ENCODE results near the gene CPED1. TPM values are rescaled to one million over a fixed set of nuclear protein-coding genes. Genes with fewer than 3 reads are reported as not detected.

The CPED1 gene
- total RNA-seq, 1 experiment from 2014 or later = 0.13 TPM

- Histone ChIP-seq H3K9me3 (ENCODE audit: control insufficient read depth, low read depth, low read length) (no peaks in the 10 kb centered on the region), H3K14ac (ENCODE audit: insufficient read depth, low read length) (no peak overlapping the region), H2BK12ac (ENCODE audit: insufficient read length, low read depth, low read length) (no peak overlapping the region), H3K27me3 (ENCODE audit: insufficient read depth, low read length) (no peaks in the 10 kb centered on the region), H2BK5ac (ENCODE audit: insufficient read length, low read length) (no peak overlapping the region), H4K8ac (replicated peaks; ENCODE audit: insufficient read length, low read depth, low read length) (no peak overlapping the region), H2AK5ac (ENCODE audit: insufficient read length, low read length) (no peak overlapping the region), H3K4ac (ENCODE audit: low read depth, low read length) (no peak overlapping the region), H3K4me2 (ENCODE audit: insufficient read depth, insufficient read length, low read length) (no peak overlapping the region), H4K91ac (ENCODE audit: insufficient read length, low read depth, low read length) (no peak overlapping the region), H3K9ac (ENCODE audit: extremely low read depth, insufficient read length, low read length) (no peak overlapping the region), H2BK15ac (ENCODE audit: low read depth, low read length) (no peak overlapping the region), H3K4me1 (ENCODE audit: insufficient read depth, low read length) (no peaks in the 10 kb centered on the region), H2BK120ac (ENCODE audit: low read depth, low read length, poor library complexity, severe bottlenecking) (no peak overlapping the region), H3K23ac (ENCODE audit: insufficient read length, low read depth, low read length) (no peak overlapping the region), H3K18ac (ENCODE audit: insufficient read length, low read depth, low read length) (no peak overlapping the region), H3K79me2 (ENCODE audit: insufficient read depth, low read length) (no peaks in the 10 kb centered on the region), H3K56ac (ENCODE audit: insufficient read length, low read depth, low read length) (no peak overlapping the region), H4K20me1 (ENCODE audit: control insufficient read depth, insufficient read depth, insufficient read length) (no peaks in the 10 kb centered on the region), H3K23me2 (ENCODE audit: insufficient read length, low read depth, low read length, poor library complexity, severe bottlenecking) (no peaks in the 10 kb centered on the region), H3K79me1 (ENCODE audit: insufficient read depth, low read depth, low read length, poor library complexity, severe bottlenecking) (no peaks in the 10 kb centered on the region), H2BK20ac (ENCODE audit: low read depth, low read length, poor library complexity, severe bottlenecking) (no peak overlapping the region), H4K5ac (ENCODE audit: insufficient read length, low read depth, low read length) (no peak overlapping the region), H3T11ph (ENCODE audit: low read length) (no peak overlapping the region), H2AFZ (ENCODE audit: low read length) (no peak overlapping the region), H3K27ac (ENCODE audit: insufficient read length, low read depth, low read length) (no peak overlapping the region)
- no peak for DNase-seq
- Mint-ChIP-seq H3K9me3 (no peaks in the 10 kb centered on the region), H3K27me3 (ENCODE audit: low read depth) (no peaks in the 10 kb centered on the region), H3K4me3 (no peak overlapping the region), H3K36me3 (ENCODE audit: insufficient read depth in 1 of 3, low read depth in 3 of 3) (peaks cover 0 to 6% (median 5%) of the 10 kb centered on the region in 3 experiments; a peak in 2 of 7 replicates), H3K4me1 (no peaks in the 10 kb centered on the region), H3K27ac (peak overlapping the region in 1 of 3 experiments; percentile 42; a peak in 3 of 7 replicates)
- TF ChIP-seq, protein P1, sequence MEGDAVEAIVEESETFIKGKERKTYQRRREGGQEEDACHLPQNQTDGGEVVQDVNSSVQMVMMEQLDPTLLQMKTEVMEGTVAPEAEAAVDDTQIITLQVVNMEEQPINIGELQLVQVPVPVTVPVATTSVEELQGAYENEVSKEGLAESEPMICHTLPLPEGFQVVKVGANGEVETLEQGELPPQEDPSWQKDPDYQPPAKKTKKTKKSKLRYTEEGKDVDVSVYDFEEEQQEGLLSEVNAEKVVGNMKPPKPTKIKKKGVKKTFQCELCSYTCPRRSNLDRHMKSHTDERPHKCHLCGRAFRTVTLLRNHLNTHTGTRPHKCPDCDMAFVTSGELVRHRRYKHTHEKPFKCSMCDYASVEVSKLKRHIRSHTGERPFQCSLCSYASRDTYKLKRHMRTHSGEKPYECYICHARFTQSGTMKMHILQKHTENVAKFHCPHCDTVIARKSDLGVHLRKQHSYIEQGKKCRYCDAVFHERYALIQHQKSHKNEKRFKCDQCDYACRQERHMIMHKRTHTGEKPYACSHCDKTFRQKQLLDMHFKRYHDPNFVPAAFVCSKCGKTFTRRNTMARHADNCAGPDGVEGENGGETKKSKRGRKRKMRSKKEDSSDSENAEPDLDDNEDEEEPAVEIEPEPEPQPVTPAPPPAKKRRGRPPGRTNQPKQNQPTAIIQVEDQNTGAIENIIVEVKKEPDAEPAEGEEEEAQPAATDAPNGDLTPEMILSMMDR (conservative IDR thresholded peaks at IDR 0.05) = no peak
Observed at GRCh38 chr7:121341933-121342332, 353.4 kb downstream of the CPED1 start.

Data from H9 (cell line).